ENCODE measurements around the gene BET1. TPM values are rescaled to one million over a fixed set of nuclear protein-coding genes. Genes with fewer than 3 reads are reported as not detected.

Gene BET1
- total RNA-seq, 1 donor from 2014 or later = 18.8 TPM

GRCh38 chr7:93972029-93972725 is 32.0 kb downstream of the BET1 start:
- no peaks in the 10 kb centered on the region for H3K9me3 Mint-ChIP-seq
- H3K27ac Mint-ChIP-seq (ENCODE audit: unreplicated experiment) = no peak overlapping the region
- no peak for TF ChIP-seq CTCF (conservative IDR thresholded peaks at IDR 0.05)
- H3K36me3 Mint-ChIP-seq (ENCODE audit: low read depth) = no peaks in the 10 kb centered on the region
- H3K4me1 Mint-ChIP-seq = no peaks in the 10 kb centered on the region
- no peak overlapping the region for H3K4me3 Mint-ChIP-seq
- H3K27me3 Mint-ChIP-seq (ENCODE audit: low read depth) = no peaks in the 10 kb centered on the region
- no peak for DNase-seq (ENCODE audit: low read depth, low spot score)

- Mint-ChIP-seq H3K4me3 (no peak overlapping the region), H3K27ac (ENCODE audit: unreplicated experiment) (no peak overlapping the region), H3K9me3 (no peaks in the 10 kb centered on the region), H3K36me3 (ENCODE audit: low read depth) (no peaks in the 10 kb centered on the region), H3K4me1 (no peaks in the 10 kb centered on the region), H3K27me3 (ENCODE audit: low read depth) (no peaks in the 10 kb centered on the region)
- no peak for DNase-seq (ENCODE audit: low read depth, low spot score)
- no peak for TF ChIP-seq CTCF (conservative IDR thresholded peaks at IDR 0.05)
Observed at GRCh38 chr7:93968911-93969620, 35.1 kb downstream of the BET1 start.

GRCh38 chr7:93964813-93965212 is 39.3 kb downstream of the BET1 start:
- no peak for TF ChIP-seq CTCF (conservative IDR thresholded peaks at IDR 0.05)
- no peaks in the 10 kb centered on the region for H3K27me3 Mint-ChIP-seq (ENCODE audit: low read depth)
- no peaks in the 10 kb centered on the region for H3K9me3 Mint-ChIP-seq
- DNase-seq (ENCODE audit: low read depth, low spot score) = no peak
- no peaks in the 10 kb centered on the region for H3K36me3 Mint-ChIP-seq (ENCODE audit: low read depth)
- no peaks in the 10 kb centered on the region for H3K4me1 Mint-ChIP-seq
- no peak overlapping the region for H3K27ac Mint-ChIP-seq (ENCODE audit: unreplicated experiment)
- no peak overlapping the region for H3K4me3 Mint-ChIP-seq

GRCh38 chr7:93964262-93964661 is 39.9 kb downstream of the BET1 start:
- Mint-ChIP-seq H3K9me3 (no peaks in the 10 kb centered on the region), H3K4me3 (no peak overlapping the region), H3K27ac (ENCODE audit: unreplicated experiment) (no peak overlapping the region), H3K36me3 (ENCODE audit: low read depth) (no peaks in the 10 kb centered on the region), H3K4me1 (no peaks in the 10 kb centered on the region), H3K27me3 (ENCODE audit: low read depth) (no peaks in the 10 kb centered on the region)
- no peak for TF ChIP-seq CTCF (conservative IDR thresholded peaks at IDR 0.05)
- DNase-seq (ENCODE audit: low read depth, low spot score) = no peak

- DNase-seq (ENCODE audit: low read depth, low spot score) = no peak
- Mint-ChIP-seq H3K27me3 (ENCODE audit: low read depth) (no peaks in the 10 kb centered on the region), H3K9me3 (no peaks in the 10 kb centered on the region)
Observed at GRCh38 chr7:93960986-93961385, 43.2 kb downstream of the BET1 start.

More at GRCh38 chr7:93960986-93961385, 43.2 kb downstream of the BET1 start:
- no peaks in the 10 kb centered on the region for H3K4me1 Mint-ChIP-seq
- no peak overlapping the region for H3K27ac Mint-ChIP-seq (ENCODE audit: unreplicated experiment)
- H3K36me3 Mint-ChIP-seq (ENCODE audit: low read depth) = no peaks in the 10 kb centered on the region
- no peak for TF ChIP-seq CTCF (conservative IDR thresholded peaks at IDR 0.05)
- no peak overlapping the region for H3K4me3 Mint-ChIP-seq
